22Rv1 (cell line): ENCODE results near the gene NOVA1.

Experiments
- CTCF ChIP-seq: fragments of 450-650 bp; IDR thresholded peaks from 2 replicates; pipeline ENCODE4 v1.5.1; 2017; ENCODE audit warnings: mild to moderate bottlenecking
- ZFX ChIP-seq: fragments of 450-650 bp; IDR thresholded peaks from 2 replicates; pipeline ENCODE4 v1.6.1; 2017; ENCODE audit warnings: antibody characterized with exemption, borderline replicate concordance

GRCh38 chr14:26424537-26424936 is 173.3 kb downstream of the NOVA1 start:
- no peak for TF ChIP-seq CTCF
- no peak for TF ChIP-seq ZFX
